ENCODE results near the gene KAZN. TPM values are rescaled to one million over a fixed set of nuclear protein-coding genes. Genes with fewer than 3 reads are reported as not detected.

The KAZN gene
- total and polyA plus RNA-seq, 2 donors from 2014 or later = 17.4 to 60.8 TPM

- no peak overlapping the region for H3K9ac ChIP-seq (ENCODE audit: low read length in 3 of 3)
- no peak overlapping the region for H3K4me3 ChIP-seq (ENCODE audit: low read length in 3 of 3)
- no peaks in the 10 kb centered on the region for H3K27me3 ChIP-seq (ENCODE audit: control insufficient read depth, insufficient read depth, low read length)
- H3K36me3 ChIP-seq (ENCODE audit: control insufficient read depth in 2 of 3, insufficient read depth in 3 of 3, low read length in 3 of 3) = peaks cover 0 to 3% (median 0%) of the 10 kb centered on the region in 3 donors
- H3K9me3 ChIP-seq (ENCODE audit: control insufficient read depth in 2 of 3, insufficient read depth in 1 of 3, low read length in 3 of 3) = no peaks in the 10 kb centered on the region
- H3K27ac ChIP-seq (ENCODE audit: low read depth in 2 of 2, low read length in 2 of 2) = no peak overlapping the region
- FAIRE-seq = no peak
- no peak for DNase-seq
- TF ChIP-seq CTCF (IDR thresholded peaks at IDR 0.05; ENCODE audit: borderline replicate concordance, extremely low read depth, insufficient read depth) = no peak
- peaks cover 0 to 8% (median 3%) of the 10 kb centered on the region in 3 donors for H3K4me1 ChIP-seq (ENCODE audit: control insufficient read depth in 2 of 3, insufficient read depth in 2 of 3, low read depth in 1 of 3, low read length in 3 of 3)
- intact Hi-C loops (cut with DNase I) = no loop called here
Observed at GRCh38 chr1:15049067-15049466, 450.6 kb downstream of the KAZN start.

GRCh38 chr1:15051882-15052528, 453.5 kb downstream of the KAZN start:
- Histone ChIP-seq H3K27me3 (ENCODE audit: control insufficient read depth, insufficient read depth, low read length) (no peaks in the 10 kb centered on the region), H3K9ac (ENCODE audit: low read length in 3 of 3) (no peak overlapping the region), H3K36me3 (ENCODE audit: control insufficient read depth in 2 of 3, insufficient read depth in 3 of 3, low read length in 3 of 3) (peaks cover 0 to 15% (median 8%) of the 10 kb centered on the region in 3 donors), H3K4me3 (ENCODE audit: low read length in 3 of 3) (no peak overlapping the region), H3K4me1 (ENCODE audit: control insufficient read depth in 2 of 3, insufficient read depth in 2 of 3, low read depth in 1 of 3, low read length in 3 of 3) (peaks cover 0 to 3% (median 0%) of the 10 kb centered on the region in 3 donors), H3K27ac (ENCODE audit: low read depth in 2 of 2, low read length in 2 of 2) (no peak overlapping the region), H3K9me3 (ENCODE audit: control insufficient read depth in 2 of 3, insufficient read depth in 1 of 3, low read length in 3 of 3) (no peaks in the 10 kb centered on the region)
- intact Hi-C loops (cut with DNase I) = no loop called here
- FAIRE-seq (no peak), DNase-seq (no peak)
- no peak for TF ChIP-seq CTCF (IDR thresholded peaks at IDR 0.05; ENCODE audit: borderline replicate concordance, extremely low read depth, insufficient read depth)

DNA sequence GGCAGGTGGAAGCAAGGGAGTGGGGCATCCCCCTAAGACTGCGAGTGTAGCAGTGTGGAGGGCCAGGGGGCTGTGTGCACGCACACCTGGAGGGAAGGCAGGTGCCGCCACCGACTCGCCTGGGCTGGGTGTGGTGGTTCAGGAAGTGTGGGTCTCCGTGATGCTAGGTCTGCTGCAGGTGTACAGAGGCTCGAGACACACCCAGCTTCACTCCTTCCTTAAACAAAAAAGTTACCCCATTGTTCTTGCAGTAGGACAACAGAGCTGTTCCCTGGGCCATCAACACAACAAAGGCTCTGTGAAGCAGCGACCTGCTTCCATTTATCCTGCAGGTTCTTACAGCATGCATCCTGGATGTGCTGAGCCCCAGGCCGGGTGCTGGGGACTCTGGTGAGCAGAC, 454.7 kb downstream of the KAZN start:
- H3K9me3 ChIP-seq (ENCODE audit: control insufficient read depth in 2 of 3, insufficient read depth in 1 of 3, low read length in 3 of 3) = no peaks in the 10 kb centered on the region
- intact Hi-C loops (cut with DNase I) = no loop called here
- H3K27me3 ChIP-seq (ENCODE audit: control insufficient read depth, insufficient read depth, low read length) = no peaks in the 10 kb centered on the region
- H3K27ac ChIP-seq (ENCODE audit: low read depth in 2 of 2, low read length in 2 of 2) = no peak overlapping the region
- DNase-seq (no peak), FAIRE-seq (no peak)
- H3K36me3 ChIP-seq (ENCODE audit: control insufficient read depth in 2 of 3, insufficient read depth in 3 of 3, low read length in 3 of 3) = peaks cover 2 to 27% (median 14%) of the 10 kb centered on the region in 3 donors
- TF ChIP-seq CTCF (IDR thresholded peaks at IDR 0.05; ENCODE audit: borderline replicate concordance, extremely low read depth, insufficient read depth) = no peak
- H3K4me3 ChIP-seq (ENCODE audit: low read length in 3 of 3) = no peak overlapping the region
- no peak overlapping the region for H3K9ac ChIP-seq (ENCODE audit: low read length in 3 of 3)
- H3K4me1 ChIP-seq (ENCODE audit: control insufficient read depth in 2 of 3, insufficient read depth in 2 of 3, low read depth in 1 of 3, low read length in 3 of 3) = peaks cover 0 to 2% (median 0%) of the 10 kb centered on the region in 3 donors

All from kidney (tissue), 14 donors.